HepG2 (cell line): ENCODE data around the gene CDC34. TPM values are rescaled to one million over a fixed set of nuclear protein-coding genes. Genes with fewer than 3 reads are reported as not detected.

Experiments used
- DPF2 ChIP-seq: sonication (generic); formaldehyde crosslinking; IDR thresholded peaks from 2 replicates; pipeline ENCODE4 v1.4.0; 2020; ENCODE audit warnings: mild to moderate bottlenecking, low read depth, missing genetic modification reagents, borderline replicate concordance
- FOXC1 ChIP-seq: sonication (generic); formaldehyde crosslinking; IDR thresholded peaks from 2 replicates; pipeline ENCODE4 v1.8.0; 2022; ENCODE audit warnings: mild to moderate bottlenecking, missing genetic modification reagents, borderline replicate concordance
- GATAD2A ChIP-seq: IDR thresholded peaks from 2 replicates; pipeline ENCODE4 v1.6.1; 2016
- GFI1 ChIP-seq: sonication (generic); formaldehyde crosslinking; IDR thresholded peaks from 2 replicates; pipeline ENCODE4 v1.5.0; 2020; ENCODE audit warnings: missing genetic modification reagents, mild to moderate bottlenecking, borderline replicate concordance
- ISL2 ChIP-seq: sonication (generic); formaldehyde crosslinking; IDR thresholded peaks from 2 replicates; pipeline ENCODE4 v1.5.0; 2020; ENCODE audit warnings: missing genetic modification reagents
- MTF2 ChIP-seq: sonication (generic); formaldehyde crosslinking; IDR thresholded peaks from 2 replicates; pipeline ENCODE4 v1.5.0; 2020; ENCODE audit warnings: missing genetic modification reagents, borderline replicate concordance
- NONO ChIP-seq, 2 experiments: fragments of 450-650 bp in 1 of 2; sonication (generic) in 1 of 2; formaldehyde crosslinking in 1 of 2; IDR thresholded peaks in 1 of 2; conservative IDR thresholded peaks in 1 of 2; 2 replicates each; pipeline versions ENCODE4 v1.6.1 to v1.8.0; 2017 to 2022; ENCODE audit warnings: mild to moderate bottlenecking in 1 of 2, missing genetic modification reagents in 1 of 2, moderate library complexity in 1 of 2
- PAF1 ChIP-seq: IDR thresholded peaks from 2 replicates; pipeline ENCODE4 v1.6.1; 2016; ENCODE audit warnings: missing genetic modification reagents, missing compliant biosample characterization
- PHB2 ChIP-seq: fragments of 450-650 bp; IDR thresholded peaks from 2 replicates; pipeline ENCODE4 v1.6.1; 2018; ENCODE audit not compliant: partially characterized antibody
- SALL2 ChIP-seq: sonication (generic); formaldehyde crosslinking; IDR thresholded peaks from 2 replicates; pipeline ENCODE4 v1.8.1; 2023; ENCODE audit warnings: mild to moderate bottlenecking, missing genetic modification reagents, inconsistent platforms
- SCMH1 ChIP-seq: sonication (generic); formaldehyde crosslinking; IDR thresholded peaks from 2 replicates; pipeline ENCODE4 v1.9.0; 2021; ENCODE audit warnings: missing genetic modification reagents, mild to moderate bottlenecking, borderline replicate concordance
- SIN3A ChIP-seq: IDR thresholded peaks from 2 replicates; pipeline ENCODE4 v1.6.1; 2011; ENCODE audit warnings: low read depth, mild to moderate bottlenecking, control low read depth, low read length, borderline replicate concordance
- TOE1 ChIP-seq: sonication (generic); formaldehyde crosslinking; IDR thresholded peaks from 2 replicates; pipeline ENCODE4 v1.4.0; 2020; ENCODE audit warnings: mild to moderate bottlenecking, missing genetic modification reagents
- ZNF224 ChIP-seq: sonication (generic); formaldehyde crosslinking; IDR thresholded peaks from 2 replicates; pipeline ENCODE4 v1.5.0; 2020; ENCODE audit warnings: mild to moderate bottlenecking, missing genetic modification reagents
- ZNF24 ChIP-seq: fragments of 450-650 bp; IDR thresholded peaks from 2 replicates; pipeline ENCODE4 v1.6.1; 2017; ENCODE audit warnings: antibody characterized with exemption, mild to moderate bottlenecking
- ZNF547 ChIP-seq: sonication (generic); formaldehyde crosslinking; IDR thresholded peaks from 2 replicates; pipeline ENCODE4 v1.5.1; 2020; ENCODE audit warnings: mild to moderate bottlenecking, missing genetic modification reagents
- ZSCAN31 ChIP-seq: sonication (generic); formaldehyde crosslinking; IDR thresholded peaks from 2 replicates; pipeline ENCODE4 v1.5.0; 2020; ENCODE audit warnings: low read depth, mild to moderate bottlenecking, missing genetic modification reagents
- polyA plus RNA-seq, 8 experiments: library from polyadenylated mRNA; depleted of rRNA in 3 of 8; stranded (reverse) in 7 of 8; unstranded in 1 of 8; fragments of >200 nt; fragmentation: Illumina TruSeq in 4 of 8; extraction: Trizol in 4 of 8; gene quantifications; 2 replicates each; pipeline versions ENCODE4 v1.2.1 to v1.2.3, GENCODE V29; 2011 to 2016; ENCODE audit warnings: low read depth in 4 of 8, missing spikeins in 1 of 8, mixed read lengths in 1 of 8; ENCODE audit not compliant: insufficient read depth in 1 of 8
- total RNA-seq, 5 experiments: library from RNA; depleted of rRNA; stranded (reverse); fragments of >200 nt; fragmentation: Illumina TruSeq; extraction: Trizol; gene quantifications; 2 replicates each; pipeline ENCODE4 v1.2.3, GENCODE V29; 2016; ENCODE audit warnings: low read depth in 1 of 5
- TF ChIP-seq, protein P1 (sequence below): IDR thresholded peaks from 2 replicates; pipeline ENCODE4 v1.6.1; 2016; ENCODE audit warnings: missing biosample characterization, missing genetic modification reagents, low read depth
- TF ChIP-seq, protein P2 (sequence below): sonication (generic); formaldehyde crosslinking; IDR thresholded peaks from 2 replicates; pipeline ENCODE4 v1.4.0; 2020; ENCODE audit warnings: missing genetic modification reagents
- TF ChIP-seq, protein P3 (sequence below): sonication (generic); formaldehyde crosslinking; IDR thresholded peaks from 2 replicates; pipeline ENCODE4 v1.4.0; 2020; ENCODE audit warnings: low read depth, missing genetic modification reagents

Gene CDC34
- total and polyA plus RNA-seq, 2 of the 13 experiments (the other 11 are each of a cell fraction or from before 2014, with no cell fraction given) = 138 to 150 TPM

DNA sequence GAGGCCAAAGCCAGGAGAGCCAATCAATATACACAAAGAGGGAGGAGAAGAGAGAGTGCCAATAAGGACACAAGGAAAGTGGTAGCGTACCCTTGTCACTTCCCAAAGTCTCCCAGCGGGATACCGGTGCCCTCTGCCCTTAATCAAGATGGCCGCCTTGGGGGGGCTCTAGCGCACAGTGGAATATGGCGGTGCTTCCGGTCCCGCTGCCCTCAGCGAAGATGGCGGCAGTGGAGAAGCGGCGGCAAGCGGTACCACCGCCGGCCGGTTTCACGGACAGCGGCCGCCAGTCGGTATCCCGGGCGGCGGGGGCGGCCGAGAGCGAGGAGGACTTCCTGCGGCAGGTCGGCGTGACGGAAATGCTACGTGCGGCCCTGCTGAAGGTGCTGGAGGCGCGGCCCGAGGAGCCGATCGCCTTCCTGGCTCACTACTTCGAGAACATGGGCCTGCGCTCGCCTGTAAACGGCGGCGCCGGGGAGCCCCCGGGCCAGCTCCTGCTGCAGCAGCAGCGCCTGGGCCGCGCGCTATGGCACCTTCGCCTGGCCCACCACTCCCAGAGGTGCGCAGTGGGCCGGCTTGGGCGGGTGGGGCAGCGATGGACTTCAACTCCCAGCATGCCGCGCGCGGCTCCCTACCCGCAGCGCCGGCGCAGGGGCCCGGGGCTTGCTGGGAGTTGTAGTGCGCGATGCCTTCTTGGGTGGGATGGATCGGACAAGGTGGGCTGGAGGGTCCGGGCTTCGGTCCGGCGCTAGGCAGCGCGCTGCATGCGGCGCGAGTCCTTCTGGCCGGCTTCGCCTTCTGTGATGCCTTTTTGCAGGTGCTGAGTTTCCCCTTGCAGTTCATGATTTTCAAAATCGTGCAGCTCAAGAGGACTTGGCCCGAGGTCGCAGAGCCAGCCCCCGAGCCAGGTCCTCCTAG lies 24.0 kb upstream of the CDC34 start, which contains the start of gene TPGS1 (continued):
- TF ChIP-seq FOXC1 (CRISPR knock-in tag) (no peak), TOE1 (CRISPR knock-in tag) (no peak), ZSCAN31 (CRISPR knock-in tag) (no peak), PAF1 (CRISPR knock-in tag) (no peak), GFI1 (CRISPR knock-in tag) (no peak), DPF2 (CRISPR knock-in tag) (no peak), MTF2 (CRISPR knock-in tag) (no peak), PHB2 (no peak), SCMH1 (no peak), ZNF547 (CRISPR knock-in tag) (peak; percentile 81), ZNF24 (no peak), SALL2 (CRISPR knock-in tag) (peak; percentile 64), GATAD2A (CRISPR knock-in tag) (no peak), SIN3A (no peak), ZNF224 (CRISPR knock-in tag) (no peak), ISL2 (peak; percentile 37; the same call in 1 of the 2 replicates), NONO (IDR thresholded peaks at IDR 0.05) (no peak), NONO (CRISPR knock-in tag; conservative IDR thresholded peaks at IDR 0.05) (no peak; the same call in 1 of the 2 replicates)
- TF ChIP-seq, protein P1, sequence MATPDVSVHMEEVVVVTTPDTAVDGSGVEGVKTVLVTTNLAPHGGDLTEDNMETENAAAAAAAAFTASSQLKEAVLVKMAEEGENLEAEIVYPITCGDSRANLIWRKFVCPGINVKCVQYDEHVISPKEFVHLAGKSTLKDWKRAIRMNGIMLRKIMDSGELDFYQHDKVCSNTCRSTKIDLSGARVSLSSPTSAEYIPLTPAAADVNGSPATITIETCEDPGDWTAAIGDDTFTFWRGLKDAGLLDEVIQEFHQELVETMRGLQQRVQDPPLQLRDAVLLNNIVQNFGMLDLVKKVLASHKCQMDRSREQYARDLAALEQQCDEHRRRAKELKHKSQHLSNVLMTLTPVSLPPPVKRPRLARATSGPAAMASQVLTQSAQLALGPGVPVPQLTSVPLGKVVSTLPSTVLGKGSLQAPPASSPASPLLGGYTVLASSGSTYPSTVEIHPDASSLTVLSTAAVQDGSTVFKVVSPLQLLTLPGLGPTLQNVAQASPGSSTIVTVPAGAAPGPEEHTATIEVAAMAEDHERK (CRISPR knock-in tag) = 0 out of 2 replicates have a peak, but pooled peaks have one; percentile 26
- TF ChIP-seq, protein P2, sequence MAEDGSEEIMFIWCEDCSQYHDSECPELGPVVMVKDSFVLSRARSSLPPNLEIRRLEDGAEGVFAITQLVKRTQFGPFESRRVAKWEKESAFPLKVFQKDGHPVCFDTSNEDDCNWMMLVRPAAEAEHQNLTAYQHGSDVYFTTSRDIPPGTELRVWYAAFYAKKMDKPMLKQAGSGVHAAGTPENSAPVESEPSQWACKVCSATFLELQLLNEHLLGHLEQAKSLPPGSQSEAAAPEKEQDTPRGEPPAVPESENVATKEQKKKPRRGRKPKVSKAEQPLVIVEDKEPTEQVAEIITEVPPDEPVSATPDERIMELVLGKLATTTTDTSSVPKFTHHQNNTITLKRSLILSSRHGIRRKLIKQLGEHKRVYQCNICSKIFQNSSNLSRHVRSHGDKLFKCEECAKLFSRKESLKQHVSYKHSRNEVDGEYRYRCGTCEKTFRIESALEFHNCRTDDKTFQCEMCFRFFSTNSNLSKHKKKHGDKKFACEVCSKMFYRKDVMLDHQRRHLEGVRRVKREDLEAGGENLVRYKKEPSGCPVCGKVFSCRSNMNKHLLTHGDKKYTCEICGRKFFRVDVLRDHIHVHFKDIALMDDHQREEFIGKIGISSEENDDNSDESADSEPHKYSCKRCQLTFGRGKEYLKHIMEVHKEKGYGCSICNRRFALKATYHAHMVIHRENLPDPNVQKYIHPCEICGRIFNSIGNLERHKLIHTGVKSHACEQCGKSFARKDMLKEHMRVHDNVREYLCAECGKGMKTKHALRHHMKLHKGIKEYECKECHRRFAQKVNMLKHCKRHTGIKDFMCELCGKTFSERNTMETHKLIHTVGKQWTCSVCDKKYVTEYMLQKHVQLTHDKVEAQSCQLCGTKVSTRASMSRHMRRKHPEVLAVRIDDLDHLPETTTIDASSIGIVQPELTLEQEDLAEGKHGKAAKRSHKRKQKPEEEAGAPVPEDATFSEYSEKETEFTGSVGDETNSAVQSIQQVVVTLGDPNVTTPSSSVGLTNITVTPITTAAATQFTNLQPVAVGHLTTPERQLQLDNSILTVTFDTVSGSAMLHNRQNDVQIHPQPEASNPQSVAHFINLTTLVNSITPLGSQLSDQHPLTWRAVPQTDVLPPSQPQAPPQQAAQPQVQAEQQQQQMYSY (CRISPR knock-in tag) = no peak
- TF ChIP-seq, protein P3, sequence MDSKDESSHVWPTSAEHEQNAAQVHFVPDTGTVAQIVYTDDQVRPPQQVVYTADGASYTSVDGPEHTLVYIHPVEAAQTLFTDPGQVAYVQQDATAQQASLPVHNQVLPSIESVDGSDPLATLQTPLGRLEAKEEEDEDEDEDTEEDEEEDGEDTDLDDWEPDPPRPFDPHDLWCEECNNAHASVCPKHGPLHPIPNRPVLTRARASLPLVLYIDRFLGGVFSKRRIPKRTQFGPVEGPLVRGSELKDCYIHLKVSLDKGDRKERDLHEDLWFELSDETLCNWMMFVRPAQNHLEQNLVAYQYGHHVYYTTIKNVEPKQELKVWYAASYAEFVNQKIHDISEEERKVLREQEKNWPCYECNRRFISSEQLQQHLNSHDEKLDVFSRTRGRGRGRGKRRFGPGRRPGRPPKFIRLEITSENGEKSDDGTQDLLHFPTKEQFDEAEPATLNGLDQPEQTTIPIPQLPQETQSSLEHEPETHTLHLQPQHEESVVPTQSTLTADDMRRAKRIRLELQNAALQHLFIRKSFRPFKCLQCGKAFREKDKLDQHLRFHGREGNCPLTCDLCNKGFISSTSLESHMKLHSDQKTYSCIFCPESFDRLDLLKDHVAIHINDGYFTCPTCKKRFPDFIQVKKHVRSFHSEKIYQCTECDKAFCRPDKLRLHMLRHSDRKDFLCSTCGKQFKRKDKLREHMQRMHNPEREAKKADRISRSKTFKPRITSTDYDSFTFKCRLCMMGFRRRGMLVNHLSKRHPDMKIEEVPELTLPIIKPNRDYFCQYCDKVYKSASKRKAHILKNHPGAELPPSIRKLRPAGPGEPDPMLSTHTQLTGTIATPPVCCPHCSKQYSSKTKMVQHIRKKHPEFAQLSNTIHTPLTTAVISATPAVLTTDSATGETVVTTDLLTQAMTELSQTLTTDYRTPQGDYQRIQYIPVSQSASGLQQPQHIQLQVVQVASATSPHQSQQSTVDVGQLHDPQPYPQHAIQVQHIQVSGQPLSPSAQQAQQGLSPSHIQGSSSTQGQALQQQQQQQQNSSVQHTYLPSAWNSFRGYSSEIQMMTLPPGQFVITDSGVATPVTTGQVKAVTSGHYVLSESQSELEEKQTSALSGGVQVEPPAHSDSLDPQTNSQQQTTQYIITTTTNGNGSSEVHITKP (CRISPR knock-in tag) = peak; percentile 23; the same call in 1 of the 2 replicates
